ENCODE results near the gene CCDC85C.
A peak's percentile ranks its signal among the peaks of the same experiment; 100 is the strongest.

CCDC85C gene

DNA sequence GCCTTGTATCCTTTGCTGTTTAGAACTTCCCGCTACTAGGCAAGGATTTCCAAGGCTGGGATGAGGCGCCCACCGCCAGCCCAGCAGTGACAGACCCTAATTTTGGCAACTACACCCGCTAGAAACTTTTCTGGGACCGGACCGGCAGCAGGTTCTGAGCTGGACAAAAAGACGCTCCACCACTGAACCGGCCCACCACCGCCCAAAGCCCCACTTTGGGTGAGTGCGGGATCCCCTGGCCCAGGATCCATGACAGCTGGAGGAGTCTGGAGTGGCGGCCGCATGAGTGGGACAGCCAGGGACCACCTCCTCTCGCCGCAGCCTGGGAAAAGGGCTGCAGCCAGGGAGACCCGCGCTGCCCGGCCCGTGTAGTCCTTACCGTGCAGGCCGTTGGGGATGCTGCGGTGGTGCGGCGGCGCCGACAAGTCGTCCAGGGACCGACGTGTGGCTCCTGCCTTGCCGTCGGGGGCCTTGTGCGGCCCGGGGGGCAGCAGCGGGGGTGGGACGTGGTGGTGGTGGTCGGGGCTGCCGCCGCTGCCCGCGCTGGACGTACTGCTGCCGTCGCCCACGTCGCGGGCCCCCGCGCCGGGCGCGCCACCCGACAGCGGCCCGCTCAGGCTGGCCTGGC, 1.1 kb downstream of the CCDC85C start:
- Histone ChIP-seq H3K4me3 (ENCODE audit: low read length) (no peak overlapping the region), H3K36me3 (ENCODE audit: control insufficient read depth, insufficient read depth, low read length, severe bottlenecking) (no peaks in the 10 kb centered on the region), H3K27me3 (replicated peaks; ENCODE audit: control insufficient read depth, insufficient read depth, low read length) (peaks cover 18% of the 10 kb centered on the region), H3K4me1 (ENCODE audit: control insufficient read depth, insufficient read depth, low read length) (peaks cover 8% of the 10 kb centered on the region), H3K9ac (ENCODE audit: low read length) (no peak overlapping the region), H3K9me3 (ENCODE audit: control insufficient read depth, low read length) (no peaks in the 10 kb centered on the region)
- DNase-seq (ENCODE audit: low read depth): no peak

GRCh38 chr14:99602054-99602787, 1.8 kb downstream of the CCDC85C start:
- DNase-seq (ENCODE audit: low read depth): peak; percentile 27
- Histone ChIP-seq H3K4me1 (ENCODE audit: control insufficient read depth, insufficient read depth, low read length) (peaks cover 8% of the 10 kb centered on the region), H3K9ac (ENCODE audit: low read length) (no peak overlapping the region), H3K9me3 (ENCODE audit: control insufficient read depth, low read length) (no peaks in the 10 kb centered on the region), H3K36me3 (ENCODE audit: control insufficient read depth, insufficient read depth, low read length, severe bottlenecking) (no peaks in the 10 kb centered on the region), H3K4me3 (ENCODE audit: low read length) (no peak overlapping the region), H3K27me3 (replicated peaks; ENCODE audit: control insufficient read depth, insufficient read depth, low read length) (peaks cover 25% of the 10 kb centered on the region)

DNA sequence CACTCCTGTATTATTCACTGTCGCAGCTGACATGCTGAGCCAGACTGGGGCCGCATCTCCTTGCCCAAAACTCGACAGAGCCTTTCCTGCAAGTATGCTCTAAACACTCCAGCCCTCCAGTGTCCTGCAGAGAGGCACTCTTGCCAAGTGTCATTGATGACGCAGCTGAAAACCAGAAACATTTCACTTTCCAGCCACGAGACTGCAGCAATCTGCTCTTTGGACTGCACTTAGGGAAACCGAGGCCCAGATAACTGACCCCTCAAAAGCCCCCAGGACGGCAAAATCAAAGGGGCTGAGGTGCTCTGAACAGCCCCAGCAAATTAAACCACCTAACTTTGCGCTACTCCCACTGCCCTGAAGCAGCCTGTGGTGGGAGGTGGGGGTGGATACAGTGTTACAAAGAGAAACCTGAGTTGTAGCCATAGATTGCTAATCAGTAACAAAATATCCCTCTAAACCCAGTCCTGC, 2.6 kb downstream of the CCDC85C start:
- no peak overlapping the region for H3K9ac ChIP-seq (ENCODE audit: low read length)
- no peak overlapping the region for H3K4me3 ChIP-seq (ENCODE audit: low read length)
- H3K27me3 ChIP-seq (replicated peaks; ENCODE audit: control insufficient read depth, insufficient read depth, low read length): peaks cover 32% of the 10 kb centered on the region
- peaks cover 8% of the 10 kb centered on the region for H3K4me1 ChIP-seq (ENCODE audit: control insufficient read depth, insufficient read depth, low read length)
- H3K36me3 ChIP-seq (ENCODE audit: control insufficient read depth, insufficient read depth, low read length, severe bottlenecking): no peaks in the 10 kb centered on the region
- DNase-seq (ENCODE audit: low read depth): peak; percentile 36
- no peaks in the 10 kb centered on the region for H3K9me3 ChIP-seq (ENCODE audit: control insufficient read depth, low read length)

DNA sequence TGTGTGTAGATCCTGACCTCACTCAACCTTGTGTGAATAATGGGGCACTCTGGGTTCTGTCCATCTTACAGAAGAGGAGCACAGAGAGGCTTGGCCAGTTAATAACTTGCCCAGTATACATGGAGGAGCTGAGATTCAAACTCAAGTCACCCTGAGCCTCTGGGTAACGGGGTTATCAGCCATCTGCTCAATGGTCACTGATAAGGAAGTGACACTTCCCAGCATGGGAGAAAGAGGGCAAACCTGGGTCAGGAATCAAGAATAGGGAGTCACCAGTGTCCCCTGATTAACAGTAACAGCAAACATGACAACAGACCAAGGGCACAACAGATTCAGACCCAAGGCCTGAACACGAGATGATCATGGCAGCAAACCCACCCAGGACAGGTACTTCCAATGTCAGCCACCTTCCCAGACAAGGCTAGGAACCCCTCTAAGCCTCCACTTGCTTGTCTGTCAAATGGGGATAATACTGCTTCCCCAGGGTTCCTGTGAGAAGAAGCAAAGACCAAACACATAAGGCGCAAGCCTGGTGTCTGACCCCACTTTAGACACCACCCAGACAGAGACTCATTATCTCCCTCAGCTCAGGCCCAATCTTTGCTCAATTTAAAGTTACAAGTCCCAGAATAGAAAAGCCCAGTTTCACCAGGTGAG, 3.6 kb downstream of the CCDC85C start:
- DNase-seq (ENCODE audit: low read depth): no peak
- Histone ChIP-seq H3K36me3 (ENCODE audit: control insufficient read depth, insufficient read depth, low read length, severe bottlenecking) (no peaks in the 10 kb centered on the region), H3K9ac (ENCODE audit: low read length) (no peak overlapping the region), H3K9me3 (ENCODE audit: control insufficient read depth, low read length) (no peaks in the 10 kb centered on the region), H3K27me3 (replicated peaks; ENCODE audit: control insufficient read depth, insufficient read depth, low read length) (peaks cover 27% of the 10 kb centered on the region), H3K4me3 (ENCODE audit: low read length) (no peak overlapping the region), H3K4me1 (ENCODE audit: control insufficient read depth, insufficient read depth, low read length) (peaks cover 6% of the 10 kb centered on the region)

- Histone ChIP-seq H3K9me3 (ENCODE audit: control insufficient read depth, low read length) (no peaks in the 10 kb centered on the region), H3K4me3 (ENCODE audit: low read length) (no peak overlapping the region)
- DNase-seq (ENCODE audit: low read depth): no peak
These were observed 4.6 kb downstream of the CCDC85C start for GRCh38 chr14:99599393-99599792.

DNA sequence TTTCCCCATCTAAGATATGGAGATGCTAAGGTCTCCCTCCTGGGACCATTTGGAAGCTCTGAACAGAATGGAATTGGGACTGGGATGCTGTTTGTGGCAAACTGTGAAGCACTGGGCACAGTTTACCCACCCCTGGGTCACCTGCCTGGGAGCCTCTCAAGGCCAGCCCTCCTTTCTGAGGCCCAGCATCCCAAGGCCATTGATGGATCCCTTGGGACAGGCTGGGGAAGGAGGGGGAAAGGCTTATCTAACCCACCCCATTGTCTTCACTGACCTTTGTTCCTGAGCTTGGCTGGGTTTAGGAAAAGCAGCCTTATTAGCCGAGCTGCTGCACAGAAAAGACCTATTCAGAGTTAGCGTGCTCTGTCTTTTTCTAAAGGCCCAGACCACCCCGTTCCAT, 5.2 kb downstream of the CCDC85C start:
- Histone ChIP-seq H3K27me3 (replicated peaks; ENCODE audit: control insufficient read depth, insufficient read depth, low read length) (peaks cover 34% of the 10 kb centered on the region), H3K9ac (ENCODE audit: low read length) (no peak overlapping the region), H3K4me3 (ENCODE audit: low read length) (no peak overlapping the region), H3K36me3 (ENCODE audit: control insufficient read depth, insufficient read depth, low read length, severe bottlenecking) (no peaks in the 10 kb centered on the region), H3K4me1 (ENCODE audit: control insufficient read depth, insufficient read depth, low read length) (peaks cover 5% of the 10 kb centered on the region), H3K9me3 (ENCODE audit: control insufficient read depth, low read length) (no peaks in the 10 kb centered on the region)
- DNase-seq (ENCODE audit: low read depth): no peak

More at GRCh38 chr14:99599393-99599792, 4.6 kb downstream of the CCDC85C start:
- H3K27me3 ChIP-seq (replicated peaks; ENCODE audit: control insufficient read depth, insufficient read depth, low read length): peaks cover 33% of the 10 kb centered on the region
- no peak overlapping the region for H3K9ac ChIP-seq (ENCODE audit: low read length)
- no peaks in the 10 kb centered on the region for H3K36me3 ChIP-seq (ENCODE audit: control insufficient read depth, insufficient read depth, low read length, severe bottlenecking)
- H3K4me1 ChIP-seq (ENCODE audit: control insufficient read depth, insufficient read depth, low read length): peaks cover 5% of the 10 kb centered on the region

DNA sequence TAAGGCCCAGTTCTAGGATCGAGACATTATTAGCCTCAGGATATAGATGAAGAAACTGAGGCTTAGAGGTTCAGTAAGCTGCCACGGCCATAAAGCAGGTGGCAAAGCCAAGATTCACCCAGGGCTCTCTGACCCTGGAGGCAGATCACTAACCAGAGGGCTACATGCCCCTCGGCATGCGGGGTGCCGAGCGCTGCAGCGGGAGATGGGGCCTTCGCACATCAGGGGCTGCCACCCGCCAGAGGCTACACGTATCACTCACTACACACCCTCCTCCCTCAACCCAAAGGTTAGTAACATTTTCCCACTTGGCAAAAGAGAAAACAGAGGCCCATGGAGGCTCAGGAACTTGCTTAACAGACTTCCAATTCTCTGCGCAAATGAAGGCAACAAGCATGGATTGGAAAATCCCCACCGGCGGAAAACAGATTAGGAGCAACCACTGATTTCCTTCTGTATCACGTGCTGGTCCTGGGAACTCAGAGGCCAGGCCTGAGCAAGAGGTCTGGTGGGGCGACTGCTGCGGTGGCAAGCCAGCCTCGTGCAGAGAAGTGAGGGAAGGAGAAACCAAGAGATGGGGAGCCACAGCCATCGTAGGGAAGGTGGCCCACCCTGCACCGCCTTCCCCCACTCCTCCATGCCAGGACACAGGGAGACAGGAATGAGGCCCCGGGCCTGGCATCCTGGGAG, 6.0 kb downstream of the CCDC85C start:
- Histone ChIP-seq H3K9me3 (ENCODE audit: control insufficient read depth, low read length) (no peaks in the 10 kb centered on the region), H3K4me1 (ENCODE audit: control insufficient read depth, insufficient read depth, low read length) (peaks cover 5% of the 10 kb centered on the region), H3K36me3 (ENCODE audit: control insufficient read depth, insufficient read depth, low read length, severe bottlenecking) (no peaks in the 10 kb centered on the region), H3K9ac (ENCODE audit: low read length) (no peak overlapping the region), H3K4me3 (ENCODE audit: low read length) (no peak overlapping the region), H3K27me3 (replicated peaks; ENCODE audit: control insufficient read depth, insufficient read depth, low read length) (peaks cover 38% of the 10 kb centered on the region)
- DNase-seq (ENCODE audit: low read depth): no peak

GRCh38 chr14:99596772-99597171, 7.2 kb downstream of the CCDC85C start:
- no peak overlapping the region for H3K9ac ChIP-seq (ENCODE audit: low read length)
- no peak overlapping the region for H3K4me3 ChIP-seq (ENCODE audit: low read length)
- no peak for DNase-seq (ENCODE audit: low read depth)
- no peaks in the 10 kb centered on the region for H3K36me3 ChIP-seq (ENCODE audit: control insufficient read depth, insufficient read depth, low read length, severe bottlenecking)
- no peaks in the 10 kb centered on the region for H3K9me3 ChIP-seq (ENCODE audit: control insufficient read depth, low read length)
- peaks cover 43% of the 10 kb centered on the region for H3K27me3 ChIP-seq (replicated peaks; ENCODE audit: control insufficient read depth, insufficient read depth, low read length)
- no peaks in the 10 kb centered on the region for H3K4me1 ChIP-seq (ENCODE audit: control insufficient read depth, insufficient read depth, low read length)

DNA sequence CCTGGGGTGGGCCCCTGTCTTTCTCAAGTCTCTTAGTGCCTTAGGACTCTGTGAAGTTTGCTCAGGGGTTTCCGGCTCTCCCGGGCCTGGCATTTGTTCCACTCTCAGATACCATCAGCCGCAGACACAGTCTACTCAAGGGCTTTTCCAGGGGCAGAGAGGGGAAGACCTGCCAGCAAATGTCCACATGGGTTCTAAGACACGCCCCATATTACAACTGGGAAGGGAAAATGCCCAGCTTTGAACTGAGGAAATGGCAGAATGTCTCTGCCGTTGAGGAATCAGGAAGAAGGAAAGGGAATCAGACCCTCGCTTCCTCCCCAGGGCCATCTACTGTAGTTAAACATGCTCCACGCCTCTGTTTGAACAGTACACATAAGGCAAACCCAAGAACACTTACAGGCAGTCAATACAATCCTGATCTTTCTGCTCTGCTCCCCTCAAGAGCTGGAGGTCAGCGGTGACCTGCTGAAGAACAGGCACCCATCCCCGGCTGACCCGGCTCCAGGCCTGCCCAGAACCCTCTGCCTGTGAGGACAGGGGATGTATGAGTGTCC, 7.9 kb downstream of the CCDC85C start:
- Histone ChIP-seq H3K9ac (ENCODE audit: low read length) (no peak overlapping the region), H3K4me1 (ENCODE audit: control insufficient read depth, insufficient read depth, low read length) (no peaks in the 10 kb centered on the region), H3K36me3 (ENCODE audit: control insufficient read depth, insufficient read depth, low read length, severe bottlenecking) (no peaks in the 10 kb centered on the region), H3K9me3 (ENCODE audit: control insufficient read depth, low read length) (no peaks in the 10 kb centered on the region), H3K4me3 (ENCODE audit: low read length) (no peak overlapping the region), H3K27me3 (replicated peaks; ENCODE audit: control insufficient read depth, insufficient read depth, low read length) (peaks cover 43% of the 10 kb centered on the region)
- no peak for DNase-seq (ENCODE audit: low read depth)

- no peak for DNase-seq (ENCODE audit: low read depth)
- no peaks in the 10 kb centered on the region for H3K4me1 ChIP-seq (ENCODE audit: control insufficient read depth, insufficient read depth, low read length)
- H3K9ac ChIP-seq (ENCODE audit: low read length): no peak overlapping the region
- no peak overlapping the region for H3K4me3 ChIP-seq (ENCODE audit: low read length)
- peaks cover 40% of the 10 kb centered on the region for H3K27me3 ChIP-seq (replicated peaks; ENCODE audit: control insufficient read depth, insufficient read depth, low read length)
- H3K9me3 ChIP-seq (ENCODE audit: control insufficient read depth, low read length): no peaks in the 10 kb centered on the region
- no peaks in the 10 kb centered on the region for H3K36me3 ChIP-seq (ENCODE audit: control insufficient read depth, insufficient read depth, low read length, severe bottlenecking)
These were observed 8.5 kb downstream of the CCDC85C start for GRCh38 chr14:99595524-99595923.

DNA sequence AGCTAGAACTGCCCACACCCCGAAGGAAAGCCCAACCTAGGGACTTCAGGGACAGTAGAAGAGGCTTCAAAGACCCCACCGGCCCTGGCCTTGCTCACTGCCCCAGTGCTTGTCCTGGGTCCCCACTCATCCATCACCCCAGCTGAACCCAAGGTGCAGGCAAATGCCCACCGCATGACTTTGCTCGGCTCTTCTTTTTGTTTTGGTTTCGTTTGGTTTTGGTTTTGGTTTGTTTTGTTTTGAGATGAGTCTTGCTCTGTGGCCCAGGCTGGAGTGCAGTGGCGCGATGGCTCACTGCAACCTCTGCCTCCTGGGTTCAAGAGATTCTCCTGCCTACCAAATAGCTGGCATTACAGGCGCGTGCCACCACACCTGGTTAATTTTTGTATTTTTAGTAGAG, 9.0 kb downstream of the CCDC85C start:
- DNase-seq (ENCODE audit: low read depth): no peak
- Histone ChIP-seq H3K9ac (ENCODE audit: low read length) (no peak overlapping the region), H3K27me3 (replicated peaks; ENCODE audit: control insufficient read depth, insufficient read depth, low read length) (peaks cover 35% of the 10 kb centered on the region), H3K9me3 (ENCODE audit: control insufficient read depth, low read length) (no peaks in the 10 kb centered on the region), H3K4me3 (ENCODE audit: low read length) (no peak overlapping the region), H3K36me3 (ENCODE audit: control insufficient read depth, insufficient read depth, low read length, severe bottlenecking) (no peaks in the 10 kb centered on the region), H3K4me1 (ENCODE audit: control insufficient read depth, insufficient read depth, low read length) (no peaks in the 10 kb centered on the region)

All from adipocyte (in vitro differentiated cells).